OCI-LY3 (cell line): ENCODE results near the gene SBK2.

Source experiments
- H2AFZ ChIP-seq: fragments of 200-600, 300-600 bp; shearing (Covaris generic); 2 replicates; pipeline ENCODE4 v1.6.0; 2014; ENCODE audit warnings: antibody characterized with exemption, low read depth, low read length
- H3K27ac ChIP-seq: fragments of 200-600, 300-600 bp; sonication (generic); 2 replicates; pipeline ENCODE4 v1.5.1; 2014; ENCODE audit warnings: mild to moderate bottlenecking, low read length, moderate library complexity, mixed read lengths
- H3K27me3 ChIP-seq: fragments of 200-600, 300-600 bp; sonication (generic); 2 replicates; pipeline ENCODE4 v1.6.1; 2014; ENCODE audit warnings: low read depth, low read length, mixed read lengths
- H3K36me3 ChIP-seq: fragments of 200-600, 300-600 bp; sonication (generic); replicated peaks from 2 replicates; pipeline ENCODE3; 2014; ENCODE audit warnings: low read depth, low read length, mixed read lengths
- H3K4me1 ChIP-seq: fragments of 300-600, 200-600 bp; sonication (generic); 2 replicates; pipeline ENCODE4 v1.6.1; 2014; ENCODE audit warnings: low read length, mixed read lengths
- H3K4me2 ChIP-seq: fragments of 200-600, 300-600 bp; sonication (generic); 2 replicates; pipeline ENCODE4 v1.6.1; 2014; ENCODE audit warnings: low read length, mixed read lengths
- H3K4me3 ChIP-seq: fragments of 300-600, 200-600 bp; sonication (generic); 2 replicates; pipeline ENCODE4 v1.5.1; 2014; ENCODE audit warnings: antibody characterized with exemption, mild to moderate bottlenecking, low read length, moderate library complexity
- H3K79me2 ChIP-seq: fragments of 300-600, 200-600 bp; shearing (Covaris generic); 2 replicates; pipeline ENCODE4 v1.6.1; 2014; ENCODE audit warnings: mild to moderate bottlenecking, low read length, mixed read lengths
- H3K9ac ChIP-seq: fragments of 300-600, 200-600 bp; shearing (Covaris generic); 2 replicates; pipeline ENCODE4 v1.6.0; 2014; ENCODE audit warnings: mild to moderate bottlenecking, low read length, moderate library complexity
- H3K9me3 ChIP-seq: fragments of 200-600, 300-600 bp; shearing (Covaris generic); 2 replicates; pipeline ENCODE4 v1.6.1; 2014; ENCODE audit warnings: low read length, mixed read lengths; ENCODE audit not compliant: insufficient read depth
- H4K20me1 ChIP-seq: fragments of 200-600, 300-600 bp; sonication (generic); 2 replicates; pipeline ENCODE4 v1.6.1; 2016; ENCODE audit warnings: low read length, mixed read lengths; ENCODE audit not compliant: insufficient read depth
- EZH2phosphoT487 ChIP-seq: fragments of 200-600 bp; shearing (Covaris generic); IDR thresholded peaks from 2 replicates; pipeline ENCODE4 v1.6.1; 2018; ENCODE audit warnings: antibody characterized with exemption, mixed run types, low read depth
- TF ChIP-seq, protein P1 (sequence below): fragments of 200-600, 300-600 bp; sonication (generic); IDR thresholded peaks from 2 replicates; pipeline ENCODE4 v1.5.1; 2014; ENCODE audit warnings: antibody characterized with exemption, low read length, low read depth

Gene SBK2

DNA sequence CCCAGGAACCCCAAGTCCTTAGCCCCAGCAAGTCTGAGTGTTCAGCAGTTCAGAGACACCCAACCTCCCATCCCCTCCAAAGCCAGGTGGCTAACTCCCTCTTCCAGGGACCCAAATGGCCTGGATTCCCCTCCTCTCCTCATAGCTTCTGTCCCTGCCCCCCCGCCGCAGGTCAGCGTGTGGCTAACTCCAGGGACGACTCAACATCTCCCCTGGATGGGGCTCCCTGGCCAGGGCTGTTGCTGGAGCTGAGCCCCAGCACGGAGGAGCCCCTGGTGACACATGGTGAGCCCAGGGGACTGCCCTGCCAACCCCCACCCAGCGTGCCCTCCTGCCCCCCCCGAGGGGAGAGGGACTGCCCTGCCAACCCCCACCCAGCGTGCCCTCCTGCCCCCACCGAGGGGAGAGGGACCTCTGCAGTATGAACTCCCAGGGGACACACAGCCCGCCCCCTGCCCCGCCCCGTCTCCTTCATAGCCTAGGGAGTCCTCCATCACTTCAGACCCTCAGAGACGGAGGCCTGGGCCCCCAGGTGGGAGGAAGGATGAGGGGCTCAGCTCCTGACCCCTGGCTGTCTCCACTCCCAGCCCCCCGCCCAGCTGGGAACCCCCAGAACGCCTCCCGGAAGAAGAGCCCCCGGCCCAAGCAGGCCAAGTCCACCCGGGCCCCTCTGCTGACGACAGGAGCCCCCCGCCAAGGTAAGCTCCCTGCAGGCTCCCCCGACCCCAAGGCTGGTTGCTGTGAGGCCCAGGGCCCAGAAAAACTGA lies 47.0 kb downstream of the SBK2 start:
- H3K4me1 ChIP-seq: peaks cover 9% of the 10 kb centered on the region
- no peaks in the 10 kb centered on the region for H3K9me3 ChIP-seq
- TF ChIP-seq EZH2phosphoT487: no peak
- TF ChIP-seq, protein P1, sequence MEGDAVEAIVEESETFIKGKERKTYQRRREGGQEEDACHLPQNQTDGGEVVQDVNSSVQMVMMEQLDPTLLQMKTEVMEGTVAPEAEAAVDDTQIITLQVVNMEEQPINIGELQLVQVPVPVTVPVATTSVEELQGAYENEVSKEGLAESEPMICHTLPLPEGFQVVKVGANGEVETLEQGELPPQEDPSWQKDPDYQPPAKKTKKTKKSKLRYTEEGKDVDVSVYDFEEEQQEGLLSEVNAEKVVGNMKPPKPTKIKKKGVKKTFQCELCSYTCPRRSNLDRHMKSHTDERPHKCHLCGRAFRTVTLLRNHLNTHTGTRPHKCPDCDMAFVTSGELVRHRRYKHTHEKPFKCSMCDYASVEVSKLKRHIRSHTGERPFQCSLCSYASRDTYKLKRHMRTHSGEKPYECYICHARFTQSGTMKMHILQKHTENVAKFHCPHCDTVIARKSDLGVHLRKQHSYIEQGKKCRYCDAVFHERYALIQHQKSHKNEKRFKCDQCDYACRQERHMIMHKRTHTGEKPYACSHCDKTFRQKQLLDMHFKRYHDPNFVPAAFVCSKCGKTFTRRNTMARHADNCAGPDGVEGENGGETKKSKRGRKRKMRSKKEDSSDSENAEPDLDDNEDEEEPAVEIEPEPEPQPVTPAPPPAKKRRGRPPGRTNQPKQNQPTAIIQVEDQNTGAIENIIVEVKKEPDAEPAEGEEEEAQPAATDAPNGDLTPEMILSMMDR: no peak
- H3K9ac ChIP-seq: no peak overlapping the region
- H3K27me3 ChIP-seq: no peaks in the 10 kb centered on the region
- H3K79me2 ChIP-seq: peaks cover 10% of the 10 kb centered on the region; the same call in 1 of the 2 replicates
- H2AFZ ChIP-seq: no peak overlapping the region
- H3K36me3 ChIP-seq: no peaks in the 10 kb centered on the region
- no peaks in the 10 kb centered on the region for H4K20me1 ChIP-seq
- no peak overlapping the region for H3K4me3 ChIP-seq
- no peak overlapping the region for H3K27ac ChIP-seq
- no peak overlapping the region for H3K4me2 ChIP-seq

DNA sequence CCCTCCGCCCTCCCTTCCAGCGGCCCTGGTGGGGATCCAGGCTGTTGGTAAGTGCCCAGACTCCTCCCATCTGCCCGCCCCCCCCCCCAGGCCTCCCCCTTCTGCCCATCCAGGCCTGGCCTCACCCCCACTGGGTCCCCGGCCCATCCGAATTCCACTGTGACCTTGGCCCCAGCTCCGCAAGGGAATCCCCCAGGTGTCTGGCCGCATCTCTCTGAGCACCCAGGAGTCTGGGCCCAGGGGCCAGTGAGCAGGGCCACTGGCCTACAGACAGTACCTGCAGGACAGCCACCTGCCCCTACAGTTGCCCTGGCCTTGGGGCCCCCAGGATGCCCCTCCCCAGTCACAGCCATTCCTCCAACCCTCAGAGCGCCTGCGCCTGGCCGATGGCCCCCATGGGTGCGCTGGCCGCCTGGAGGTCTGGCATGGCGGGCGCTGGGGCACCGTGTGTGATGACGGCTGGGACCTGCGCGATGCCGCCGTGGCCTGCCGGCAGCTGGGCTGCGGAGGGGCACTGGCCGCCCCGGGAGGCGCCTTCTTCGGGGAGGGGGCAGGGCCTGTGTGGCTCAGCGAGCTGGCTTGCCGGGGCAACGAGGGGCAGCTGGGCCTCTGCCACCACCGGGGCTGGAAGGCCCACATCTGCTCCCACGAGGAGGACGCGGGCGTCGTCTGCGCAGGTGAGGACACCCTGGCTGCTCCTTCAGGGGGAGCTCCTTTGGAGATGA lies 47.8 kb downstream of the SBK2 start:
- Histone ChIP-seq H4K20me1 (no peaks in the 10 kb centered on the region), H2AFZ (no peak overlapping the region), H3K4me3 (no peak overlapping the region), H3K79me2 (peaks cover 10% of the 10 kb centered on the region; the same call in 1 of the 2 replicates), H3K4me1 (peaks cover 13% of the 10 kb centered on the region), H3K9me3 (no peaks in the 10 kb centered on the region), H3K4me2 (no peak overlapping the region), H3K9ac (no peak overlapping the region), H3K27ac (no peak overlapping the region), H3K36me3 (no peaks in the 10 kb centered on the region), H3K27me3 (no peaks in the 10 kb centered on the region)
- TF ChIP-seq, protein P1: no peak
- TF ChIP-seq EZH2phosphoT487: no peak

DNA sequence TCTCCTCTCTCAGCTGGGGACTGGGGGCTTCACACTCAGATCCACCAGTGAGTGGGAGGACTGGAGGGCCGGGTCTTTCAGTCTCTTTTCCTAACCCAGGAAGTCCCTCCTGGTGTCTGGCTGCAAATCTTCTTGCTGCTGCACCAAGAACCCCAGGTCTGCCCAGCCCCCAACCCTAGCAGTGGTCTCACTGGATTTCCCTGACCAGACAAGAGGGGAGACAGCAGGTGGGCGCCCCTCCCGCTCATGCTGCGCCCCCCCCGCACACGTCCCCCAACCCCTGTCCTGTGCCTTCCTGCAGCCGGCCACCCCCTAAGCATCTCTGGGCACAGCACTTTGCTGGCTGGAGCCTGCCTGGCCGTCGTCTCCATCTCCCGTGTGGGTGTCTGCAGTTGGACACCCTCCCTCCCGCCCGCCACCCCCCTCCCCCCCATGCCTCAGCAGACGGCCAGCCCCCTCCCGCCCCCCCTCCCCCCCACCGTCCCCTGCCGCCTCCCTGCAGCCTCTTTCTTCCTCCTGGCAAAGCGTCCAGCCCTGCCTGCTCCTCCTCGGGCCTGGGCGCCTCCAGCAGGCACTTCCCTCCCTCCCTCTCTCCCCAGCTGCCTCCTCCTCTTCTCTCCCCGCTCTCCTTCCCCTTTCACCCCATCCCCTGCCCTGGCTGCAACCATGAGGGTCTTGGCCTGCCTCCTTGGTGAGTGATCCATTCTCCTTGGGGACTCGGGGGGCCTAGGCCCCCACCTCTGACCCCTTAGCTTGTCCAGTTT lies 48.8 kb downstream of the SBK2 start, which contains the start of gene SSC5D:
Gene SSC5D, plus strand, starts transcription at position 513 of the 764 bp plus-strand sequence. Its CDS starts 154 bp downstream, at position 667.
- H3K79me2 ChIP-seq: peaks cover 10% of the 10 kb centered on the region; the same call in 1 of the 2 replicates
- H2AFZ ChIP-seq: no peak within 1 kb of the TSS
- peaks cover 14% of the 10 kb centered on the region for H3K4me1 ChIP-seq
- no peaks in the 10 kb centered on the region for H3K27me3 ChIP-seq
- H3K4me3 ChIP-seq: no peak within 1 kb of the TSS
- H3K9ac ChIP-seq: no peak within 1 kb of the TSS; the same call in 1 of the 2 replicates
- no peaks in the 10 kb centered on the region for H4K20me1 ChIP-seq
- no peak within 1 kb of the TSS for H3K27ac ChIP-seq
- peak within 1 kb of the TSS; percentile 48 for H3K4me2 ChIP-seq
- peaks cover under 1% of the 10 kb centered on the region for H3K36me3 ChIP-seq
- H3K9me3 ChIP-seq: no peaks in the 10 kb centered on the region
- TF ChIP-seq EZH2phosphoT487: no peak
- TF ChIP-seq, protein P1: no peak
